Cardiac fibroblast (primary cell): ENCODE results near the gene XPO6.

Source experiments
- DNase-seq, 2 donors: peaks; one replicate each; pipeline versions ENCODE4 v3.0.0 to v3.0.0-alpha.2; 2010; ENCODE audit warnings: low read depth in 2 of 2
- H3K4me3 ChIP-seq, 2 donors: replicated peaks in 1 of 2; 1 replicate in 1 of 2; 2 replicates in 1 of 2; pipeline ENCODE4 v1.5.1; 2011; ENCODE audit warnings: low read depth in 2 of 2, low read length in 2 of 2, mild to moderate bottlenecking in 2 of 2, moderate library complexity in 1 of 2
- TF ChIP-seq, protein P1 (sequence below): IDR thresholded peaks from one replicate; pipeline ENCODE4 v1.5.1; 2011; ENCODE audit warnings: low read depth, mild to moderate bottlenecking, low read length, inconsistent platforms

Gene XPO6

DNA sequence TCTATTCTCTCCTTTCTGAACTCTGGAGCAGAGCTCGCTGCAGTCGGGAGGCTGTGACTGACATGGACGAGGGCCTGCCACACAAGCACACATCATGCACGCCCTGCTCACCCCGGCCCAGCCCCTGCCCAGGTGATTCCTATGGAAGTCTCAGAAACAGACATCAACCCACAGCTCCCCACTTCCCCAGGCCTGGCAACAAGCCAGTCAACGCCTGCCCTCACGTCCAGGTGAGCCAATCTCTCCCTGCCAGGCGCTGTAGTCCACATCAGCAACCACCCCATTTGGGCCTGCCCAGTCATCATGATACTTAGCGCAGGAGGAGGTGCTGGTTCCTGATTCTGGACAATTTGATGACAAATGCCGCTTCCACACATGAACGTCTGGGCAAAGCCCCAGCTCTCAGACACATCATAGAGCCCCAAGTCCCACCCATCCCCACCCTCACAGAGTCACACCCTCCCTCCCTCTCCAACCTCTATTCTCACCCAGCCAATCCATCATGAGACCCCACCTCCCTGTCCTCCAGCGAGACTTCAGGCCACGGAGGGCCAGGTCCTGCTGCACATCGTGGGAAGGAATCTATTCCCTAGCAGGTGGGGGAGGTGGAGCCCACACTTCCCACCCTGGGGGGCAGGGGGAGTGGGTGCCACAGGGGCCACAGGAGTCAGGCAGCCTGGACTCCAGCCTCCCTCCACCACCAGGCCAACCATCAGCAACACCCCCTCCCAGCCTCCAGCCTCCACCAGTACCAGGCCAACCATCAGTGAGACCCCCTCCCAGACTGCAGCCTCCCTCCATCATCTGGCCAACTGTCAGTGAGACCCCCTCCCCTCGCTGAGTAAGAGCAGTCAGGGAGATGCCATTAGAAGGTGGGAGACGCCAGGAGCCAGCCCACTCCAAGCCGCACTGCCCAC lies 114.5 kb downstream of the XPO6 start:
- TF ChIP-seq, protein P1, sequence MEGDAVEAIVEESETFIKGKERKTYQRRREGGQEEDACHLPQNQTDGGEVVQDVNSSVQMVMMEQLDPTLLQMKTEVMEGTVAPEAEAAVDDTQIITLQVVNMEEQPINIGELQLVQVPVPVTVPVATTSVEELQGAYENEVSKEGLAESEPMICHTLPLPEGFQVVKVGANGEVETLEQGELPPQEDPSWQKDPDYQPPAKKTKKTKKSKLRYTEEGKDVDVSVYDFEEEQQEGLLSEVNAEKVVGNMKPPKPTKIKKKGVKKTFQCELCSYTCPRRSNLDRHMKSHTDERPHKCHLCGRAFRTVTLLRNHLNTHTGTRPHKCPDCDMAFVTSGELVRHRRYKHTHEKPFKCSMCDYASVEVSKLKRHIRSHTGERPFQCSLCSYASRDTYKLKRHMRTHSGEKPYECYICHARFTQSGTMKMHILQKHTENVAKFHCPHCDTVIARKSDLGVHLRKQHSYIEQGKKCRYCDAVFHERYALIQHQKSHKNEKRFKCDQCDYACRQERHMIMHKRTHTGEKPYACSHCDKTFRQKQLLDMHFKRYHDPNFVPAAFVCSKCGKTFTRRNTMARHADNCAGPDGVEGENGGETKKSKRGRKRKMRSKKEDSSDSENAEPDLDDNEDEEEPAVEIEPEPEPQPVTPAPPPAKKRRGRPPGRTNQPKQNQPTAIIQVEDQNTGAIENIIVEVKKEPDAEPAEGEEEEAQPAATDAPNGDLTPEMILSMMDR, result no peak
- no peak overlapping the region for H3K4me3 ChIP-seq
- no peak for DNase-seq

DNA sequence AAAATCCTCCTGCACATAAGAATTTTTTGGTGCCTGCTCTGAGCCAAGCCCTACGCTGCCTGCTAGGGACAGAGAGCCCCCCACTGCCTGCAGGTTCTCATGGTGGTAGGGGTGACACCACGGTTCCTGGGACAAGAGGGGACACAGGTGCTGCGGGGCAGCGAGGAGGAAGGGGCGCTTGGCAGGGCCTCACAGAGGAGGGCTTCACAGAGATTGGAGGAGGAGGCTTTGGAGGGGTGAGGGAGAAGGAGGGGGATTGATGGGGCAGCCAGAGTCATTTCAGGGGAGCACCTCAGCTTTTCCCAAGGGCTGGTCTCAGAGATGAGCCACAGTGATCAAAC lies 118.4 kb downstream of the XPO6 start:
- TF ChIP-seq, protein P1, result no peak
- DNase-seq, result no peak
- H3K4me3 ChIP-seq, result no peak overlapping the region

DNA sequence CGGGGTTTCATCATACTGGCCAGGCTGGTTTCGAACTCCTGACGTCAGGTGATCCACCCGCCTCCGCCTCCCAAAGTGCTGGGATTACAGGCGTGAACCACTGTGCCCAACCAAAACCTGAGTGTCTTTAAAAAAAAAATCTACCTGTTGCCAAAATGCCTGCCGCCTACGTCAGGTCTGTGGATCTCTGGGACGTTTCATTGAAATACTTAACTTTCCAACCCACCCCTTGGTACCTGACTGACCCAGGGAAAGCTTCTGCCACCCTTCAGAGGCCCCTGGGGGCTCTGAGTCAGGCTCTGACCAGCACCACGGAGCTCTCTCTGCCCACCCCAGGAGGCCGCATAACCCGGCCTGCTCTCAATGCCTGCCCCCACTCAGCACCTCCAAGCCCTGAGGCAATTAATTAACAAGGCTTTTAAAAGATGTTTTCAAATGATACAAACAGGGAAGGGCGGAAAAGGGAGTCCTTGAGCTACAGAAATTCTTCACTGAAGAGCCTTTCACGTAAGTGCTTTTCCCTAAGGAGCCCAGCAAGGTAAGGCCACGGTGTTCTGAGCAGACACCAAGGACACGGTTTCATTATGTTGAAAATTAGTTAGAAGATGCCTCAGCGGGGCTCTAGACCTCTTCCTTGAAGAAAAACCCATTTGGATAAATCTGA lies 118.9 kb downstream of the XPO6 start:
- TF ChIP-seq, protein P1, result no peak
- H3K4me3 ChIP-seq, result no peak overlapping the region
- no peak for DNase-seq

DNA sequence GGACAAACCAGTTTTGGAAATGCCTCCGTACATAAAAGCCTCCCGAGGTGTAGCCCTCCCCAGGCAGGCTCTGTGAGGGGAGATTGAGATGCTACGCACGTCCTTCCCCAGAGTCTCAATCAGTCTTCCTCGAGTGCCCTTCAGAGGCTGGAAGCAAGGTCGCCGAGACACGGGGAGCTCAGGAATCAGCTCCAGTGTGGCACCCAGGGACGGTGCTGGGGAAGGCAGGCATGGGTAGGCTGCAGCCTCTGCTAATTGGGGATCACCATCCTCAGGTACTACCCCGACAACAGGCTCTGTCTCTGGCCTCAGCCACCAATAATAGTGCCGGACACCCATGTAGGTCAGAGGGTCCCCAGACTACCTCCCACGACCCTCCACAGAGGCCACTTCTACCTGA lies 120.1 kb downstream of the XPO6 start:
- TF ChIP-seq, protein P1, result no peak

DNA sequence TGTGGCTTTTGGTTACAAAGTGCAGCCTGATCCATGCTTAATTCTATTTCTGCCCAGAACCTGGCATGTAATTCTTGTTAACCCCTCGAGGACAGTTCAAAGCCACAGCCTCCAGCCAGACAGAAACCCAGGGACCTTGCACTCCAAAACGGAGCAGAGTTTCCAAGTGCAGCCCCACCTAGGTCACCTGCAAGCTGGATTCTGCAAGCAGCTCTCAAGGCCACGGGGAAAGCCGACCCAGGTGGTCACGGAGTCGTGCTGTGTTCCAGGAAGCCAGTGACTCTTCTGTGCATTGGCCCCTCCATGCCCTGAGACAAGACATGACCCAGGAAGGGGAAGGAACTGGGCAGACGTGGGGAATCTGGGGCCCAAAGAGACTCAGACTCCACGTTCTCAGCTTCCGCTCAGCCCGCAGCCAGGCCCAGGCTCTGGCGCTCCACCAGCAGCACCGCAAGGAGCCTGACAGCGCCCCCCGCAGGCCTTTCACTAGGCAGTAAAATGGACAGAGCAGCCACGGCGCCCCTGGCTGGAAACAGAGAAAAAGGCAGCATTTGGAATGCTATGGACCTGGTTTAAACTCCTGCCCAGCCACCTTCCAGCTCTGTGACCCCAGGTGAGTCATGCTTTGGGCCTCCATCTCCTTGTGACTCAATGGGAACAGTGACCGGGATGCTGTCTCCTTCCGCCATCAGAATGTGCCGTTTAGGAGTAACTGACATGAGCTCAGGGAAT lies 121.0 kb downstream of the XPO6 start:
- no peak overlapping the region for H3K4me3 ChIP-seq
- TF ChIP-seq, protein P1, result peak; percentile 33
- peak in 1 of 2 donors; percentile 64 for DNase-seq

More for the DNA sequence above, 120.1 kb downstream of the XPO6 start:
- no peak overlapping the region for H3K4me3 ChIP-seq
- DNase-seq, result no peak

DNA sequence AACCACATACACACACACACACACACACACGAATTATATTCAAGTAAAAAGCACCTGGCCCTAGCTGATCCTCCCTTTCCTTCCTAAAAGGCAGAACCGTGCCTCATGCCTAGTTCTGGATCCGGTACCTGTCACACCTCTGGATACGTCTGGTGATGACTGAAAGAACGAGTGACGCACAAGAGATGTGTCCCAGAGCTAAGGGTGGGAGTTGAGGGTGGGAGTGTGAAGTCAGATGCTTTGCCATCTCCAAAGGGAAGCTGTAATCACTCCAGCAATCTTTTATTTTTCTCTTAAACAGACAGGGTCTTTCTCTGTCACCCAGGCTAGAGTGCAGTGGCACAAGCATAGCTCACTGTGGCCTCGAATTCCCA lies 121.8 kb downstream of the XPO6 start:
- TF ChIP-seq, protein P1, result no peak
- no peak overlapping the region for H3K4me3 ChIP-seq
- DNase-seq, result no peak
